Astrocyte (in vitro differentiated cells and primary cell): ENCODE results near the gene KCNQ1OT1.

ENCODE experiments used
- EZH2 ChIP-seq: IDR thresholded peaks from 2 replicates; pipeline ENCODE4 v1.6.1; 2012; ENCODE audit warnings: mild to moderate bottlenecking, low read length, inconsistent platforms; ENCODE audit not compliant: insufficient read depth
- TF ChIP-seq, protein P1 (sequence below): IDR thresholded peaks from 2 replicates; pipeline ENCODE4 v1.5.1; 2011; ENCODE audit warnings: low read depth, mild to moderate bottlenecking, inconsistent platforms, low read length, moderate library complexity; ENCODE audit not compliant: insufficient read depth

DNA sequence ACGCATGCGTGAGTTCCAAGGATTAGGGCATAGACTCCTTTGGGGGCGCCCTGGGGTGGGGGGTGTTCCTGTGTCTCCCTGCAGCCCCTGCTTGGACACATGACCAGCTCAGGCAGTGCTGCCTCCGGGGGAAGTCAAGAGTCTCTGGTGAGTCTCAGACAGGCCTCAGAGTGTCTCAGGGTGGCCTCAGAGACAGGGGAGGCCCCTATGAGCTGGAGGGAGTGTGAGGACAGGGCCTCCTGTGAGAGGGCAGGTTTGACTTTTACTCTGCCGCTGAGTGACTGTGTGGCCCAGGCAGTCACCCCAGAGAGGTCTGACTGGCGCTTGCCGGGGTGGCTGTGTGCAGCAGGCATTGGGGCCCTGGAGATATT, 41.2 kb upstream of the KCNQ1OT1 start:
- TF ChIP-seq, protein P1, sequence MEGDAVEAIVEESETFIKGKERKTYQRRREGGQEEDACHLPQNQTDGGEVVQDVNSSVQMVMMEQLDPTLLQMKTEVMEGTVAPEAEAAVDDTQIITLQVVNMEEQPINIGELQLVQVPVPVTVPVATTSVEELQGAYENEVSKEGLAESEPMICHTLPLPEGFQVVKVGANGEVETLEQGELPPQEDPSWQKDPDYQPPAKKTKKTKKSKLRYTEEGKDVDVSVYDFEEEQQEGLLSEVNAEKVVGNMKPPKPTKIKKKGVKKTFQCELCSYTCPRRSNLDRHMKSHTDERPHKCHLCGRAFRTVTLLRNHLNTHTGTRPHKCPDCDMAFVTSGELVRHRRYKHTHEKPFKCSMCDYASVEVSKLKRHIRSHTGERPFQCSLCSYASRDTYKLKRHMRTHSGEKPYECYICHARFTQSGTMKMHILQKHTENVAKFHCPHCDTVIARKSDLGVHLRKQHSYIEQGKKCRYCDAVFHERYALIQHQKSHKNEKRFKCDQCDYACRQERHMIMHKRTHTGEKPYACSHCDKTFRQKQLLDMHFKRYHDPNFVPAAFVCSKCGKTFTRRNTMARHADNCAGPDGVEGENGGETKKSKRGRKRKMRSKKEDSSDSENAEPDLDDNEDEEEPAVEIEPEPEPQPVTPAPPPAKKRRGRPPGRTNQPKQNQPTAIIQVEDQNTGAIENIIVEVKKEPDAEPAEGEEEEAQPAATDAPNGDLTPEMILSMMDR = no peak
- TF ChIP-seq EZH2 = no peak
